HG02840 (cell line): ENCODE data around the gene ASXL1.
"Not testable (repeated sequence)": the region's sequence is repeated elsewhere in the genome, so short reads cannot be mapped to it uniquely, and the experiment has no call there.

ENCODE experiments used
- ATAC-seq: cut with Tn5 transposase; IDR thresholded peaks from one replicate; pipeline ENCODE4 v1.9.1; 2021; ENCODE audit warnings: mild to moderate bottlenecking, moderate library complexity, moderate number of reproducible peaks; ENCODE audit not compliant: unreplicated experiment, low FRiP score

Gene ASXL1

GRCh38 chr20:32336918-32337347, 21.2 kb upstream of the ASXL1 start:
- no peak for ATAC-seq

- no peak for ATAC-seq
Observed at GRCh38 chr20:32337937-32338661, 20.0 kb upstream of the ASXL1 start.

GRCh38 chr20:32338665-32339064, 19.5 kb upstream of the ASXL1 start:
- no peak for ATAC-seq

GRCh38 chr20:32339116-32339515, 19.0 kb upstream of the ASXL1 start:
- ATAC-seq: no peak

GRCh38 chr20:32341053-32341452, 17.1 kb upstream of the ASXL1 start:
- ATAC-seq: not testable (repeated sequence)

- ATAC-seq: no peak
Observed at GRCh38 chr20:32343439-32343838, 14.7 kb upstream of the ASXL1 start.

GRCh38 chr20:32344835-32345506, 13.2 kb upstream of the ASXL1 start:
- no peak for ATAC-seq

GRCh38 chr20:32348207-32348606, 9.9 kb upstream of the ASXL1 start:
- no peak for ATAC-seq

- no peak for ATAC-seq
Observed at GRCh38 chr20:32350421-32350820, 7.7 kb upstream of the ASXL1 start.

GRCh38 chr20:32352121-32352720, 5.9 kb upstream of the ASXL1 start:
- ATAC-seq: no peak

- no peak for ATAC-seq
Observed at GRCh38 chr20:32353848-32354496, 4.2 kb upstream of the ASXL1 start.

- ATAC-seq: no peak
Observed at GRCh38 chr20:32354592-32355416, 3.3 kb upstream of the ASXL1 start.

GRCh38 chr20:32355417-32355841, 2.7 kb upstream of the ASXL1 start:
- ATAC-seq: no peak

GRCh38 chr20:32355907-32356621, 2.1 kb upstream of the ASXL1 start:
- ATAC-seq: not testable (repeated sequence)

GRCh38 chr20:32356622-32357374, 1.3 kb upstream of the ASXL1 start:
- ATAC-seq: no peak

- ATAC-seq: no peak
Observed at GRCh38 chr20:32357375-32357868, 709 bp upstream of the ASXL1 start.

- no peak for ATAC-seq
Observed at GRCh38 chr20:32358632-32358882, 426 bp downstream of the ASXL1 start.

GRCh38 chr20:32358883-32359632, 927 bp downstream of the ASXL1 start:
- ATAC-seq: peak; percentile 26
